Measurements from ENCODE around the gene PSMD12. TPM values are rescaled to one million over a fixed set of nuclear protein-coding genes. Genes with fewer than 3 reads are reported as not detected.

PSMD12 gene
- polyA plus RNA-seq, 1 of the 3 experiments (the other 2 are of a cell fraction), result 31.4 TPM

DNA sequence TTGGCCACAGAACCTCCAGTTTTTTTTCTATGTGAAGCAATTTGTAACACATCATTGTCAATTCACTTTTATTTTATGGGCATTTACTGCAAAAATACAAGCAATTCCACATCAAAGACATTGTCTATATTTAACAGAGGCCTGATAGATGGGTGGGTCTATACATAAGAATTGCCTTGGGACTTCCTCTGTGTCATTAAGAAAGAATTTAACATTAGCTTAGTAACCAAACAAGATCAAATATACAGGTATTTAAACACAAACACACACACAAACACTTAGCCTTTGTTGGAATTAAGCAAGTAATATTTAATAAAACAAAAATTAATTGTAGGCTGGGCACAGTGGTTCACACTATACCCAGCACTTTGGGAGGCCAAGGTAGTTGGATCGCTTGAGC, 6.4 kb upstream of the PSMD12 start:
- Histone ChIP-seq H3K9me2 (no peaks in the 10 kb centered on the region), H3K4me3 (ENCODE audit: low read depth in 2 of 2, low read length in 1 of 2) (no peak overlapping the region), H3K79me2 (ENCODE audit: insufficient read depth) (peaks cover 3% of the 10 kb centered on the region; the same call in 1 of the 2 replicates), H3K36me3 (replicated peaks in 1 of 2; ENCODE audit: control insufficient read depth in 1 of 2, insufficient read depth in 2 of 2, low read length in 1 of 2) (no peaks in the 10 kb centered on the region), H2AFZ (ENCODE audit: low read depth) (no peak overlapping the region), H4K20me1 (ENCODE audit: insufficient read depth) (no peaks in the 10 kb centered on the region), H3F3A (replicated peaks; ENCODE audit: insufficient read depth) (peaks cover 25% of the 10 kb centered on the region), H3K9ac (no peak overlapping the region), H3K27ac (ENCODE audit: low read depth in 2 of 2, low read length in 1 of 2) (no peak overlapping the region), H3K27me3 (ENCODE audit: insufficient read depth) (no peaks in the 10 kb centered on the region), H3K4me1 (ENCODE audit: control insufficient read depth in 1 of 2, insufficient read depth in 2 of 2, low read depth in 1 of 2, low read length in 1 of 2) (peaks cover 15 to 16% of the 10 kb centered on the region in 2 experiments; a peak in 3 of 4 replicates), H3K9me3 (no peaks in the 10 kb centered on the region), H3K4me2 (no peak overlapping the region)
- ChIA-PET POLR2A (no interaction called here), CTCF (interaction anchor here (1.0 to 10.1 kb wide), 13 partner anchors 10 to 452 kb away, joined by 3 to 284 read pairs (median 9); partner anchors contain the start of genes BPTF, NOL11 and PSMD12)
- DNase-seq, result no peak
- TF ChIP-seq GABPA (IDR thresholded peaks at IDR 0.05; ENCODE audit: low read depth) (no peak), SMC3 (IDR thresholded peaks at IDR 0.05; ENCODE audit: low read depth, low read length) (no peak), EP300 (IDR thresholded peaks at IDR 0.05; ENCODE audit: borderline replicate concordance in 1 of 2, low read depth in 1 of 2, low read length in 1 of 2) (no peak), TAF1 (IDR thresholded peaks at IDR 0.05; ENCODE audit: borderline replicate concordance, low read depth, low read length) (no peak), SIN3A (IDR thresholded peaks at IDR 0.05; ENCODE audit: borderline replicate concordance, low read depth, low read length) (no peak), TCF12 (IDR thresholded peaks at IDR 0.05) (no peak), CHD2 (IDR thresholded peaks at IDR 0.05; ENCODE audit: low read length, partially characterized antibody) (no peak), GATA2 (CRISPR knock-in tag; IDR thresholded peaks at IDR 0.05) (no peak), RXRA (IDR thresholded peaks at IDR 0.05; ENCODE audit: borderline replicate concordance, low read depth) (no peak), MAX (IDR thresholded peaks at IDR 0.05; ENCODE audit: low read depth) (no peak), FOXM1 (IDR thresholded peaks at IDR 0.05; ENCODE audit: low read depth) (no peak), FOSL2 (IDR thresholded peaks at IDR 0.05; ENCODE audit: borderline replicate concordance, low read depth) (no peak), JUND (IDR thresholded peaks at IDR 0.05) (no peak)
- TF ChIP-seq, protein P1, sequence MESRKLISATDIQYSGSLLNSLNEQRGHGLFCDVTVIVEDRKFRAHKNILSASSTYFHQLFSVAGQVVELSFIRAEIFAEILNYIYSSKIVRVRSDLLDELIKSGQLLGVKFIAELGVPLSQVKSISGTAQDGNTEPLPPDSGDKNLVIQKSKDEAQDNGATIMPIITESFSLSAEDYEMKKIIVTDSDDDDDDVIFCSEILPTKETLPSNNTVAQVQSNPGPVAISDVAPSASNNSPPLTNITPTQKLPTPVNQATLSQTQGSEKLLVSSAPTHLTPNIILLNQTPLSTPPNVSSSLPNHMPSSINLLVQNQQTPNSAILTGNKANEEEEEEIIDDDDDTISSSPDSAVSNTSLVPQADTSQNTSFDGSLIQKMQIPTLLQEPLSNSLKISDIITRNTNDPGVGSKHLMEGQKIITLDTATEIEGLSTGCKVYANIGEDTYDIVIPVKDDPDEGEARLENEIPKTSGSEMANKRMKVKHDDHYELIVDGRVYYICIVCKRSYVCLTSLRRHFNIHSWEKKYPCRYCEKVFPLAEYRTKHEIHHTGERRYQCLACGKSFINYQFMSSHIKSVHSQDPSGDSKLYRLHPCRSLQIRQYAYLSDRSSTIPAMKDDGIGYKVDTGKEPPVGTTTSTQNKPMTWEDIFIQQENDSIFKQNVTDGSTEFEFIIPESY (IDR thresholded peaks at IDR 0.05; ENCODE audit: borderline replicate concordance, low read depth), result no peak
- TF ChIP-seq, protein P2, sequence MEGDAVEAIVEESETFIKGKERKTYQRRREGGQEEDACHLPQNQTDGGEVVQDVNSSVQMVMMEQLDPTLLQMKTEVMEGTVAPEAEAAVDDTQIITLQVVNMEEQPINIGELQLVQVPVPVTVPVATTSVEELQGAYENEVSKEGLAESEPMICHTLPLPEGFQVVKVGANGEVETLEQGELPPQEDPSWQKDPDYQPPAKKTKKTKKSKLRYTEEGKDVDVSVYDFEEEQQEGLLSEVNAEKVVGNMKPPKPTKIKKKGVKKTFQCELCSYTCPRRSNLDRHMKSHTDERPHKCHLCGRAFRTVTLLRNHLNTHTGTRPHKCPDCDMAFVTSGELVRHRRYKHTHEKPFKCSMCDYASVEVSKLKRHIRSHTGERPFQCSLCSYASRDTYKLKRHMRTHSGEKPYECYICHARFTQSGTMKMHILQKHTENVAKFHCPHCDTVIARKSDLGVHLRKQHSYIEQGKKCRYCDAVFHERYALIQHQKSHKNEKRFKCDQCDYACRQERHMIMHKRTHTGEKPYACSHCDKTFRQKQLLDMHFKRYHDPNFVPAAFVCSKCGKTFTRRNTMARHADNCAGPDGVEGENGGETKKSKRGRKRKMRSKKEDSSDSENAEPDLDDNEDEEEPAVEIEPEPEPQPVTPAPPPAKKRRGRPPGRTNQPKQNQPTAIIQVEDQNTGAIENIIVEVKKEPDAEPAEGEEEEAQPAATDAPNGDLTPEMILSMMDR (IDR thresholded peaks at IDR 0.05), result no peak
- 82% methylated on average over 1 of the region's 1 CpG for WGBS (ENCODE audit: low lambda C conversion rate)

All from SK-N-SH (cell line).